NCI-H1417 (cell line): Measurements from ENCODE around the gene TIMM50.

ENCODE experiments used
- DNase-seq, 3 experiments: peaks; one replicate each; lab custom pipeline; 2025; lab: John Stamatoyannopoulos, UW

Gene TIMM50

GRCh38 chr19:39500543-39500942 is 19.9 kb downstream of the TIMM50 start:
- DNase-seq = no peak

GRCh38 chr19:39501340-39501739 is 20.7 kb downstream of the TIMM50 start:
- DNase-seq = no peak

GRCh38 chr19:39502640-39503417 is 22.2 kb downstream of the TIMM50 start:
- DNase-seq = no peak

GRCh38 chr19:39506598-39506943 is 25.9 kb downstream of the TIMM50 start:
- DNase-seq = no peak

- peak; percentile 93 to 95 (median 93) for DNase-seq
These were observed 26.5 kb downstream of the TIMM50 start for GRCh38 chr19:39506944-39507714.

GRCh38 chr19:39507715-39508364 is 27.2 kb downstream of the TIMM50 start:
- peak; percentile 43 to 78 (median 67) for DNase-seq

GRCh38 chr19:39508629-39509028 is 28.0 kb downstream of the TIMM50 start:
- DNase-seq = no peak

GRCh38 chr19:39509233-39509632 is 28.6 kb downstream of the TIMM50 start:
- no peak for DNase-seq

GRCh38 chr19:39512988-39513387 is 32.4 kb downstream of the TIMM50 start:
- DNase-seq = no peak

GRCh38 chr19:39514840-39515550 is 34.4 kb downstream of the TIMM50 start, which contains the start of gene SELENOV:
Gene SELENOV (plus strand): TSS chr19:39515139. CDS start chr19:39515213, 74 bp downstream.
- DNase-seq = no peak

- no peak for DNase-seq
These were observed 35.0 kb downstream of the TIMM50 start for GRCh38 chr19:39515551-39516191.

GRCh38 chr19:39516270-39516669 is 35.6 kb downstream of the TIMM50 start:
- DNase-seq = no peak

- no peak for DNase-seq
These were observed 36.8 kb downstream of the TIMM50 start for GRCh38 chr19:39517432-39517831.

GRCh38 chr19:39518458-39518857 is 37.8 kb downstream of the TIMM50 start:
- DNase-seq = no peak

- DNase-seq = no peak
These were observed 38.3 kb downstream of the TIMM50 start for GRCh38 chr19:39518975-39519374.

GRCh38 chr19:39520541-39521484 is 40.2 kb downstream of the TIMM50 start:
- DNase-seq = no peak

- no peak for DNase-seq
These were observed 43.9 kb downstream of the TIMM50 start for GRCh38 chr19:39524495-39524894.

- DNase-seq = no peak
These were observed 44.6 kb downstream of the TIMM50 start for GRCh38 chr19:39525205-39525604.

- peak in 1 of 3 experiments; percentile 33 for DNase-seq
These were observed 51.2 kb downstream of the TIMM50 start for GRCh38 chr19:39531834-39532232.

- DNase-seq = peak; percentile 91 to 99 (median 97)
These were observed 51.8 kb downstream of the TIMM50 start, which contains the start of gene EID2B for GRCh38 chr19:39532233-39533002. Gene EID2B (minus strand): TSS chr19:39532852. CDS start chr19:39532802, 50 bp downstream.
